MM.1S (cell line): ENCODE measurements around the gene GSG1L.

ENCODE experiments used
- EZH2 ChIP-seq: fragments of 300-600 bp; sonication (generic); optimal IDR thresholded peaks from 2 replicates; pipeline ENCODE3; 2017; ENCODE audit warnings: low read depth, mild to moderate bottlenecking, antibody characterized with exemption, low read length, mixed read lengths
- EZH2phosphoT487 ChIP-seq: fragments of 300-600 bp; sonication (generic); IDR thresholded peaks from 2 replicates; pipeline ENCODE4 v1.6.1; 2018; ENCODE audit warnings: antibody characterized with exemption, low read length
- TF ChIP-seq, protein P1 (sequence below): fragments of 300-600 bp; sonication (generic); IDR thresholded peaks from 2 replicates; pipeline ENCODE4 v1.5.1; 2016; ENCODE audit warnings: antibody characterized with exemption, low read length, mixed read lengths

DNA sequence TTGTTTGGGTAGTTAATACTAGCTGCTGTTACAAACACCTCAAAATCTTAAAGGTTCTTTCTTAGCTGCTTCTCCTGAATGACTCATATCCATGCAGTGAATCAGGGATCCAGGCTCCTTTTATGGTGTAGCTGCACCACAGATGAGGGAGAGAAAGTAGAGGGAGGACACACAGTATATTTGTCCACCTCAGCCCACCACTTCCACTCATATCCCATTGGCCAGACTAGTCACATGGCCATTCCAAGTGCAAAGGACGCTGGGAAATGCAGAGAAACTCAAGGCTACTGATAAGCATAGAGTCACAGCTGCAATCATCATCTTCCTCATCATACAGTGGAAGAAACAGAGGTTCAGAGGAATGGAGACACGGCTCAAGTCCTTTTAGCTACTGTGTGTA, 63.8 kb downstream of the GSG1L start:
- TF ChIP-seq, protein P1, sequence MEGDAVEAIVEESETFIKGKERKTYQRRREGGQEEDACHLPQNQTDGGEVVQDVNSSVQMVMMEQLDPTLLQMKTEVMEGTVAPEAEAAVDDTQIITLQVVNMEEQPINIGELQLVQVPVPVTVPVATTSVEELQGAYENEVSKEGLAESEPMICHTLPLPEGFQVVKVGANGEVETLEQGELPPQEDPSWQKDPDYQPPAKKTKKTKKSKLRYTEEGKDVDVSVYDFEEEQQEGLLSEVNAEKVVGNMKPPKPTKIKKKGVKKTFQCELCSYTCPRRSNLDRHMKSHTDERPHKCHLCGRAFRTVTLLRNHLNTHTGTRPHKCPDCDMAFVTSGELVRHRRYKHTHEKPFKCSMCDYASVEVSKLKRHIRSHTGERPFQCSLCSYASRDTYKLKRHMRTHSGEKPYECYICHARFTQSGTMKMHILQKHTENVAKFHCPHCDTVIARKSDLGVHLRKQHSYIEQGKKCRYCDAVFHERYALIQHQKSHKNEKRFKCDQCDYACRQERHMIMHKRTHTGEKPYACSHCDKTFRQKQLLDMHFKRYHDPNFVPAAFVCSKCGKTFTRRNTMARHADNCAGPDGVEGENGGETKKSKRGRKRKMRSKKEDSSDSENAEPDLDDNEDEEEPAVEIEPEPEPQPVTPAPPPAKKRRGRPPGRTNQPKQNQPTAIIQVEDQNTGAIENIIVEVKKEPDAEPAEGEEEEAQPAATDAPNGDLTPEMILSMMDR, result no peak
- no peak for TF ChIP-seq EZH2phosphoT487
- TF ChIP-seq EZH2, result no peak
